Activated T-cell treated with anti-CD3 and anti-CD28 coated beads, Interleukin-2, amount 50 U/mL, for 72 hours (primary cell): Measurements from ENCODE around the gene RERE. TPM values are rescaled to one million over a fixed set of nuclear protein-coding genes. Genes with fewer than 3 reads are reported as not detected.

ENCODE experiments used
- total RNA-seq, 2 donors: library from RNA; stranded (reverse); gene quantifications; one replicate each; pipeline ENCODE4 v1.2.3, GENCODE V29; 2022

Gene RERE
- total RNA-seq, 2 donors from 2014 or later, result 98.7 to 105 TPM

Other genes starting within 250 kb of the RERE start
- gene ENO1, start 61.0 kb upstream of the RERE start, total RNA-seq, result 1,000 to 10,000 TPM; 1,803 to 1,841 TPM
- 1 to 10 TPM; 1.6 to 2.5 TPM for gene CA6, start 128.2 kb upstream of the RERE start, total RNA-seq
- gene SLC2A7, start 208.8 kb upstream of the RERE start, total RNA-seq, result under 1 TPM in 1 of 2 donors, not detected in 1; 0.22 TPM